Breast epithelium (tissue), 3 donors: ENCODE data around the gene LRRC4C.

Experiments used
- CTCF ChIP-seq, 3 donors: fragments of 450-650 bp; IDR thresholded peaks; one replicate each; pipeline ENCODE4 v1.5.1; 2016 to 2017; ENCODE audit warnings: antibody characterized with exemption in 3 of 3, mild to moderate bottlenecking in 3 of 3, moderate library complexity in 3 of 3
- POLR2AphosphoS5 ChIP-seq, 3 donors: sonication (generic); formaldehyde crosslinking; IDR thresholded peaks; one replicate each; pipeline ENCODE4 v1.6.1; 2017; ENCODE audit warnings: antibody characterized with exemption in 3 of 3

GRCh38 chr11:40149721-40150120 is 1309.7 kb downstream of the LRRC4C start:
- TF ChIP-seq CTCF (IDR thresholded peaks at IDR 0.05), result no peak
- no peak for TF ChIP-seq POLR2AphosphoS5 (IDR thresholded peaks at IDR 0.05)
